Chondrocyte (in vitro differentiated cells): Measurements from ENCODE around the gene ANAPC1. TPM values are rescaled to one million over a fixed set of nuclear protein-coding genes. Genes with fewer than 3 reads are reported as not detected.
"Not testable (repeated sequence)": the region's sequence is repeated elsewhere in the genome, so short reads cannot be mapped to it uniquely, and the experiment has no call there.

Experiments
- DNase-seq: peaks from one replicate; pipeline ENCODE4 v3.0.0; 2021; ENCODE audit warnings: mixed read lengths, low spot score
- H3K27ac Mint-ChIP-seq: one replicate; pipeline ENCODE4 v1.8.0; 2021; ENCODE audit warnings: mild to moderate bottlenecking, moderate library complexity, mixed read lengths; ENCODE audit not compliant: unreplicated experiment
- H3K27me3 Mint-ChIP-seq: 2 replicates; pipeline ENCODE4 v1.8.0; 2021; ENCODE audit warnings: low read depth, mixed read lengths
- H3K36me3 Mint-ChIP-seq: 2 replicates; pipeline ENCODE4 v1.8.0; 2021; ENCODE audit warnings: low read depth, mixed read lengths
- H3K4me1 Mint-ChIP-seq: 2 replicates; pipeline ENCODE4 v1.8.0; 2021; ENCODE audit warnings: low read depth, mild to moderate bottlenecking, mixed read lengths
- H3K4me3 Mint-ChIP-seq: one replicate; pipeline ENCODE4 v1.8.0; 2021; ENCODE audit warnings: mild to moderate bottlenecking, moderate library complexity, mixed read lengths; ENCODE audit not compliant: unreplicated experiment
- H3K9me3 Mint-ChIP-seq: 2 replicates; pipeline ENCODE4 v1.8.0; 2021; ENCODE audit warnings: low read depth, mixed read lengths
- total RNA-seq: library from RNA; stranded (reverse); gene quantifications from 3 replicates; pipeline ENCODE4 v1.2.1, GENCODE V29; 2021
- TF ChIP-seq, protein P1 (sequence below): fragments of 200-600 bp; sonication (generic); IDR thresholded peaks from 2 replicates; pipeline ENCODE4 v1.5.0; 2021; ENCODE audit warnings: antibody characterized with exemption, mild to moderate bottlenecking, moderate library complexity

ANAPC1 gene
- total RNA-seq, 1 donor from 2014 or later, result 21.7 TPM

GRCh38 chr2:111896576-111896975, 12.6 kb upstream of the ANAPC1 start:
- H3K27ac Mint-ChIP-seq, result no peak overlapping the region
- no peaks in the 10 kb centered on the region for H3K9me3 Mint-ChIP-seq
- TF ChIP-seq, protein P1, sequence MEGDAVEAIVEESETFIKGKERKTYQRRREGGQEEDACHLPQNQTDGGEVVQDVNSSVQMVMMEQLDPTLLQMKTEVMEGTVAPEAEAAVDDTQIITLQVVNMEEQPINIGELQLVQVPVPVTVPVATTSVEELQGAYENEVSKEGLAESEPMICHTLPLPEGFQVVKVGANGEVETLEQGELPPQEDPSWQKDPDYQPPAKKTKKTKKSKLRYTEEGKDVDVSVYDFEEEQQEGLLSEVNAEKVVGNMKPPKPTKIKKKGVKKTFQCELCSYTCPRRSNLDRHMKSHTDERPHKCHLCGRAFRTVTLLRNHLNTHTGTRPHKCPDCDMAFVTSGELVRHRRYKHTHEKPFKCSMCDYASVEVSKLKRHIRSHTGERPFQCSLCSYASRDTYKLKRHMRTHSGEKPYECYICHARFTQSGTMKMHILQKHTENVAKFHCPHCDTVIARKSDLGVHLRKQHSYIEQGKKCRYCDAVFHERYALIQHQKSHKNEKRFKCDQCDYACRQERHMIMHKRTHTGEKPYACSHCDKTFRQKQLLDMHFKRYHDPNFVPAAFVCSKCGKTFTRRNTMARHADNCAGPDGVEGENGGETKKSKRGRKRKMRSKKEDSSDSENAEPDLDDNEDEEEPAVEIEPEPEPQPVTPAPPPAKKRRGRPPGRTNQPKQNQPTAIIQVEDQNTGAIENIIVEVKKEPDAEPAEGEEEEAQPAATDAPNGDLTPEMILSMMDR, result no peak
- H3K27me3 Mint-ChIP-seq, result no peaks in the 10 kb centered on the region
- DNase-seq, result no peak
- H3K4me3 Mint-ChIP-seq, result no peak overlapping the region
- peaks cover 23% of the 10 kb centered on the region for H3K4me1 Mint-ChIP-seq
- no peaks in the 10 kb centered on the region for H3K36me3 Mint-ChIP-seq

GRCh38 chr2:111896024-111896423, 12.0 kb upstream of the ANAPC1 start:
- H3K27ac Mint-ChIP-seq, result no peak overlapping the region
- H3K9me3 Mint-ChIP-seq, result no peaks in the 10 kb centered on the region
- H3K4me3 Mint-ChIP-seq, result no peak overlapping the region
- no peaks in the 10 kb centered on the region for H3K36me3 Mint-ChIP-seq
- peaks cover 21% of the 10 kb centered on the region for H3K4me1 Mint-ChIP-seq
- DNase-seq, result no peak
- TF ChIP-seq, protein P1, result no peak
- no peaks in the 10 kb centered on the region for H3K27me3 Mint-ChIP-seq

DNA sequence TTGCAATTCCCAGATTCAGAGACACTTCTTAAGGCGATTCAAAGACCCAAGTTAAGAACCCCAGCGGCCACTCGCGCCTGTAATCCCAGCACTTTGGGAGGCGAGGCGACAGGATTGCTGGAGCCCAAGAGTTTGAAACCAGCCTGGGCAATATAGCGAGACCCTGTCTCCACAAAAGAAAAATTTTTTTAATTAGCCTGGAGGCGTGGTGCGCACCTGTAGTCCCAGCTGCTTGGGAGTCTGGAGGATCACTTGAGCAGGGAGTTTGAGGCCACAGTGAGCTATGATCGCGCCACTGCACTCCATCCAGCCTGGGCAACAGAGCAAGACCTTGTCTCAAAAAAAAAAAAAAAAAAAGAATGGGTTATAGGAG, 585 bp upstream of the ANAPC1 start:
- Mint-ChIP-seq H3K27me3 (no peaks in the 10 kb centered on the region), H3K9me3 (no peaks in the 10 kb centered on the region), H3K27ac (peak overlapping the region; percentile 96), H3K4me3 (peak overlapping the region; percentile 98), H3K36me3 (peaks cover 2% of the 10 kb centered on the region), H3K4me1 (peaks cover 15% of the 10 kb centered on the region)
- TF ChIP-seq, protein P1, result no peak
- no peak for DNase-seq

GRCh38 chr2:111872806-111873205, 11.2 kb downstream of the ANAPC1 start:
- H3K4me1 Mint-ChIP-seq, result not testable (repeated sequence)
- peaks cover 11% of the 10 kb centered on the region for H3K36me3 Mint-ChIP-seq

GRCh38 chr2:111865124-111865523, 18.9 kb downstream of the ANAPC1 start:
- not testable (repeated sequence) for H3K4me1 Mint-ChIP-seq, H3K4me3 Mint-ChIP-seq, H3K9me3 Mint-ChIP-seq, H3K27me3 Mint-ChIP-seq, H3K36me3 Mint-ChIP-seq, DNase-seq, H3K27ac Mint-ChIP-seq

More at GRCh38 chr2:111872806-111873205, 11.2 kb downstream of the ANAPC1 start:
- H3K27ac Mint-ChIP-seq, H3K9me3 Mint-ChIP-seq, H3K4me3 Mint-ChIP-seq, DNase-seq, H3K27me3 Mint-ChIP-seq: not testable (repeated sequence)

GRCh38 chr2:111860005-111860404, 24.0 kb downstream of the ANAPC1 start:
- not testable (repeated sequence) for H3K27ac Mint-ChIP-seq, H3K36me3 Mint-ChIP-seq, DNase-seq, H3K4me3 Mint-ChIP-seq, H3K9me3 Mint-ChIP-seq, H3K27me3 Mint-ChIP-seq, H3K4me1 Mint-ChIP-seq

DNA sequence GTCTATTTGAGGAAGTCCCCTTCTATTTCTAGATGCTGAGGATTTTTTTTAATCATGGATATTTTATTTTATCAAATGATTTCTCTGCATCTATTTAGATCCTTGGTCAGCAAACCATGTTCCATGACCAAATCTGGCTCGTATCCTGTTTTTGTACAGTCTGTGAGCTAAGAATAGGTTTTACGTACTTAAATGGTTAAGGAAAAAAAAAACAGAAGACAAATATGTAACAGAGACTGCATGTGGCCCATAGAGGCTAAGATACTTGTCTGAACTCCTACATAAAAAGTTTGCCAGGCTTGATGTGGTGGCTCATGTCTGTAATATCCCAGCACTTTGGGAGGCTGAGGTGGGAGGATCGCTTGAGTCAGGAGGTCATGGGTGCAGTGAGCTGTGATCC, 31.4 kb downstream of the ANAPC1 start:
- not testable (repeated sequence) for H3K36me3 Mint-ChIP-seq, H3K4me3 Mint-ChIP-seq, H3K9me3 Mint-ChIP-seq, H3K27me3 Mint-ChIP-seq, DNase-seq
- H3K4me1 Mint-ChIP-seq, result peaks cover 12% of the 10 kb centered on the region
- H3K27ac Mint-ChIP-seq, result peak overlapping the region; percentile 93
